Gastrocnemius medialis (tissue), 4 donors: ENCODE results near the gene GK2. TPM values are rescaled to one million over a fixed set of nuclear protein-coding genes. Genes with fewer than 3 reads are reported as not detected.

Experiments used
- ATAC-seq, 2 donors: fragments of 150-250 bp; one replicate each; pipeline ENCODE4 v1.9.1; 2016
- DNase-seq, 2 donors: peaks; one replicate each; pipeline ENCODE4 v3.0.0-alpha.2; 2019
- H3K27ac ChIP-seq, 4 donors: fragments of 200-600 bp; sonication (generic); 1 replicate in 1 of 4; 2 replicates in 3 of 4; pipeline ENCODE4 v1.5.1; 2016 to 2018; ENCODE audit warnings: mild to moderate bottlenecking in 2 of 4, moderate library complexity in 1 of 4
- H3K27me3 ChIP-seq, 3 donors: fragments of 200-600 bp; sonication (generic) in 2 of 3; 1 replicate in 1 of 3; 2 replicates in 2 of 3; pipeline versions ENCODE4 v1.5.1 to v1.6.0; 2016 to 2019; ENCODE audit warnings: mild to moderate bottlenecking in 1 of 3, moderate library complexity in 1 of 3
- H3K36me3 ChIP-seq, 2 donors: fragments of 200-600 bp; sonication (generic) in 1 of 2; one replicate each; pipeline ENCODE4 v1.5.1; 2017 to 2018
- H3K4me1 ChIP-seq, 2 donors: fragments of 200-600 bp; sonication (generic) in 1 of 2; one replicate each; pipeline ENCODE4 v1.5.1; 2016 to 2017; ENCODE audit warnings: mild to moderate bottlenecking in 2 of 2
- H3K4me3 ChIP-seq, 4 donors: fragments of 200-600 bp; sonication (generic) in 3 of 4; 1 replicate in 1 of 4; 2 replicates in 3 of 4; pipeline ENCODE4 v1.5.1; 2016 to 2019; ENCODE audit warnings: mild to moderate bottlenecking in 2 of 4
- H3K9me3 ChIP-seq, 3 donors: fragments of 200-600 bp; sonication (generic) in 2 of 3; 1 replicate in 1 of 3; 2 replicates in 2 of 3; pipeline ENCODE4 v1.5.1; 2016 to 2019
- POLR2A ChIP-seq, 2 donors: fragments of 450-650 bp; IDR thresholded peaks; one replicate each; pipeline ENCODE4 v1.6.1; 2017; ENCODE audit warnings: antibody characterized with exemption in 2 of 2, mild to moderate bottlenecking in 2 of 2, moderate library complexity in 2 of 2
- in situ Hi-C, 4 donors: fragments of 200-750 bp; cut with MboI; loops; one replicate each; pipeline versions ENCODE4 v1.15.0 to v1.8.0; 2017; ENCODE audit warnings: low sequenced_read_pairs in 4 of 4
- intact Hi-C: fragments of 100-400 bp; cut with DNase I; formaldehyde crosslinking; loops from one replicate; pipeline ENCODE4 v1.15.1; 2023; ENCODE audit warnings: low total_unique reads
- total RNA-seq, 4 donors: library from RNA; depleted of rRNA; stranded (reverse); fragments of >200 nt; gene quantifications; one replicate each; pipeline versions ENCODE4 v1.1.0 to v1.2.3, GENCODE V29; 2016
- TF ChIP-seq, protein P1 (sequence below), 5 experiments: fragments of 450-650 bp in 3 of 5; fragments of 200-600 bp in 2 of 5; sonication (generic) in 2 of 5; IDR thresholded peaks in 4 of 5; conservative IDR thresholded peaks in 1 of 5; 1 replicate in 4 of 5; 2 replicates in 1 of 5; pipeline ENCODE4 v1.5.1; 2016 to 2019; ENCODE audit warnings: antibody characterized with exemption in 5 of 5, mild to moderate bottlenecking in 3 of 5, moderate library complexity in 3 of 5

Gene GK2
- total RNA-seq, 4 donors from 2014 or later: not detected

DNA sequence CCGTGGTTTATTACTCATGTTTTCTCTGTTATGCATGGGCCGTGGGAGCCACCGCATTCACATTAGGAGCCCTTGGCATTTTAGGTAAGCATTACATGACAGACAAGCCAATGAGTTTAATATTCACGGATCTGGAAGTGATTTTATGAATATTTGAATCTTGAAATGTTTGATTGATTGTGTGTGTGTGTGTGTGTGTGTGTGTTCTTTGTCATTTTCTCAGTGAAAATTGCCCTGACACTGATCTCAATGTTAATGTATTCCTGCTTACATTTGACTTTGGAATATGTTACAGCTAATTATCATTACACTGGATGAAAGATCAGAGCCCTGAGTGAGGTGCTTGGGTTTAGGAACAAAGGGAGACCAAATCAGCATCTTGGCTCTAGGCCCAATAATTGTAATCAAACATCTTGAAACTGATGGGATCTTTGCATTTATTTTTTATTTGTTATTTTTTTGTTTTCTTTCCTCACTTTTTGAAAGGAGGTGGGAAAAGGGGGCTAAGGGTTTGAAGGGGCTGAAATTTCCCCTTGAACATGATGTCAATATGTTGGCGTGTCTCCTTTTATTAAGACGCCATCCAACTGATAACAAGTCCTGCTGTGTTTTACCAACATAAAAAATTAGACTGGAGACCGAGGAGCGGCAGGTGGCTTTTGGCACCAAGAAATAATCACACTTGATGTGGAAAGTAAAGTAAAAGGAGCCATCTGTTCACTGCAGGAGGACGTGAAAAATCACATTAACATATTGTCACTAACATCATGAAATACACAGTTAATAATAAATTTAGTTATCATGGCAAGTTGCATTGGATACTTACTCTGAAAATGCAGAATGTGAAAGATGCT, 5.2 kb upstream of the GK2 start:
- DNase-seq (no peak), ATAC-seq (no peak)
- no peaks in the 10 kb centered on the region for H3K27me3 ChIP-seq
- H3K27ac ChIP-seq: no peak overlapping the region
- H3K36me3 ChIP-seq: no peaks in the 10 kb centered on the region
- intact Hi-C loops: no loop called here
- H3K9me3 ChIP-seq: no peaks in the 10 kb centered on the region
- H3K4me1 ChIP-seq: no peaks in the 10 kb centered on the region
- in situ Hi-C loops: no loop called here
- TF ChIP-seq POLR2A (IDR thresholded peaks at IDR 0.05): no peak
- TF ChIP-seq, protein P1, sequence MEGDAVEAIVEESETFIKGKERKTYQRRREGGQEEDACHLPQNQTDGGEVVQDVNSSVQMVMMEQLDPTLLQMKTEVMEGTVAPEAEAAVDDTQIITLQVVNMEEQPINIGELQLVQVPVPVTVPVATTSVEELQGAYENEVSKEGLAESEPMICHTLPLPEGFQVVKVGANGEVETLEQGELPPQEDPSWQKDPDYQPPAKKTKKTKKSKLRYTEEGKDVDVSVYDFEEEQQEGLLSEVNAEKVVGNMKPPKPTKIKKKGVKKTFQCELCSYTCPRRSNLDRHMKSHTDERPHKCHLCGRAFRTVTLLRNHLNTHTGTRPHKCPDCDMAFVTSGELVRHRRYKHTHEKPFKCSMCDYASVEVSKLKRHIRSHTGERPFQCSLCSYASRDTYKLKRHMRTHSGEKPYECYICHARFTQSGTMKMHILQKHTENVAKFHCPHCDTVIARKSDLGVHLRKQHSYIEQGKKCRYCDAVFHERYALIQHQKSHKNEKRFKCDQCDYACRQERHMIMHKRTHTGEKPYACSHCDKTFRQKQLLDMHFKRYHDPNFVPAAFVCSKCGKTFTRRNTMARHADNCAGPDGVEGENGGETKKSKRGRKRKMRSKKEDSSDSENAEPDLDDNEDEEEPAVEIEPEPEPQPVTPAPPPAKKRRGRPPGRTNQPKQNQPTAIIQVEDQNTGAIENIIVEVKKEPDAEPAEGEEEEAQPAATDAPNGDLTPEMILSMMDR (IDR thresholded peaks at IDR 0.05 in 4 of 5, conservative IDR thresholded peaks at IDR 0.05 in 1 of 5): no peak
- no peak overlapping the region for H3K4me3 ChIP-seq

- no peak overlapping the region for H3K4me3 ChIP-seq
- no peak for TF ChIP-seq POLR2A (IDR thresholded peaks at IDR 0.05)
- TF ChIP-seq, protein P1 (IDR thresholded peaks at IDR 0.05 in 4 of 5, conservative IDR thresholded peaks at IDR 0.05 in 1 of 5): no peak
- intact Hi-C loops: no loop called here
- in situ Hi-C loops: no loop called here
- no peaks in the 10 kb centered on the region for H3K4me1 ChIP-seq
- DNase-seq: no peak
- no peaks in the 10 kb centered on the region for H3K27me3 ChIP-seq
- ATAC-seq: no peak
- H3K9me3 ChIP-seq: no peaks in the 10 kb centered on the region
- H3K36me3 ChIP-seq: no peaks in the 10 kb centered on the region
- H3K27ac ChIP-seq: no peak overlapping the region
These were observed 3.4 kb downstream of the GK2 start for GRCh38 chr4:79404666-79405065.

GRCh38 chr4:79403356-79403755, 4.7 kb downstream of the GK2 start:
- intact Hi-C loops: loop anchor here (1.0 kb wide), 1 partner anchor 27 kb away; no protein-coding TSS in a partner anchor

GRCh38 chr4:79402332-79402851, 5.6 kb downstream of the GK2 start:
- TF ChIP-seq, protein P1 (IDR thresholded peaks at IDR 0.05 in 4 of 5, conservative IDR thresholded peaks at IDR 0.05 in 1 of 5): no peak
- TF ChIP-seq POLR2A (IDR thresholded peaks at IDR 0.05): no peak
- Histone ChIP-seq H3K9me3 (no peaks in the 10 kb centered on the region), H3K4me3 (no peak overlapping the region), H3K4me1 (no peaks in the 10 kb centered on the region), H3K27me3 (no peaks in the 10 kb centered on the region), H3K27ac (no peak overlapping the region), H3K36me3 (no peaks in the 10 kb centered on the region)
- no peak for ATAC-seq
- no peak for DNase-seq
- in situ Hi-C loops: no loop called here
- intact Hi-C loops: no loop called here

More at GRCh38 chr4:79403356-79403755, 4.7 kb downstream of the GK2 start:
- Histone ChIP-seq H3K4me1 (no peaks in the 10 kb centered on the region), H3K36me3 (no peaks in the 10 kb centered on the region), H3K4me3 (no peak overlapping the region), H3K9me3 (no peaks in the 10 kb centered on the region), H3K27ac (no peak overlapping the region), H3K27me3 (no peaks in the 10 kb centered on the region)
- no peak for TF ChIP-seq POLR2A (IDR thresholded peaks at IDR 0.05)
- TF ChIP-seq, protein P1 (IDR thresholded peaks at IDR 0.05 in 4 of 5, conservative IDR thresholded peaks at IDR 0.05 in 1 of 5): no peak
- in situ Hi-C loops: no loop called here
- ATAC-seq: no peak
- no peak for DNase-seq
